Vagina (tissue), 2 donors: ENCODE data around the gene SERTAD2. TPM values are rescaled to one million over a fixed set of nuclear protein-coding genes. Genes with fewer than 3 reads are reported as not detected.

Source experiments
- DNase-seq, 2 donors: peaks; one replicate each; pipeline ENCODE4 v3.0.0-alpha.2; 2017; ENCODE audit errors: extremely low spot score in 2 of 2
- H3K27ac ChIP-seq: fragments of 200-600 bp; sonication (generic); one replicate; pipeline ENCODE4 v1.5.1; 2019
- H3K27me3 ChIP-seq: fragments of 200-600 bp; sonication (generic); one replicate; pipeline ENCODE4 v1.5.1; 2019
- H3K36me3 ChIP-seq, 2 donors: fragments of 200-600 bp; sonication (generic); one replicate each; pipeline ENCODE4 v1.5.1; 2017 to 2019
- H3K4me1 ChIP-seq: fragments of 200-600 bp; sonication (generic); one replicate; pipeline ENCODE4 v1.5.1; 2019
- H3K4me3 ChIP-seq, 2 donors: fragments of 200-600 bp; sonication (generic); 1 replicate in 1 of 2; 2 replicates in 1 of 2; pipeline ENCODE4 v1.5.1; 2016 to 2019
- H3K9me3 ChIP-seq: fragments of 200-600 bp; sonication (generic); one replicate; pipeline ENCODE4 v1.5.1; 2019
- CTCF ChIP-seq, 3 experiments: fragments of 450-650 bp in 2 of 3; fragments of 200-600 bp in 1 of 3; sonication (generic) in 1 of 3; IDR thresholded peaks; one replicate each; pipeline ENCODE4 v1.5.1; 2017 to 2019; ENCODE audit warnings: antibody characterized with exemption in 3 of 3, mild to moderate bottlenecking in 2 of 3, moderate library complexity in 2 of 3
- POLR2A ChIP-seq, 2 donors: fragments of 450-650 bp; IDR thresholded peaks; one replicate each; pipeline ENCODE4 v1.6.1; 2017; ENCODE audit warnings: antibody characterized with exemption in 2 of 2, mild to moderate bottlenecking in 2 of 2, moderate library complexity in 2 of 2
- POLR2AphosphoS5 ChIP-seq, 2 donors: sonication (generic); formaldehyde crosslinking; IDR thresholded peaks; one replicate each; pipeline ENCODE4 v1.9.0; 2017; ENCODE audit warnings: antibody characterized with exemption in 2 of 2, mild to moderate bottlenecking in 2 of 2, low read depth in 1 of 2; ENCODE audit not compliant: insufficient read depth in 1 of 2
- intact Hi-C: fragments of 100-400 bp; cut with DNase I; formaldehyde crosslinking; loops from one replicate; pipeline ENCODE4 v1.15.1; 2023
- total RNA-seq: library from RNA; depleted of rRNA; stranded (reverse); fragments of >200 nt; gene quantifications from one replicate; pipeline ENCODE4 v1.2.3, GENCODE V29; 2016

SERTAD2 gene
- total RNA-seq, 1 donor from 2014 or later, result 19.2 TPM

- Histone ChIP-seq H3K27ac (no peak overlapping the region), H3K9me3 (no peaks in the 10 kb centered on the region), H3K27me3 (no peaks in the 10 kb centered on the region), H3K4me3 (no peak overlapping the region), H3K36me3 (peaks cover 0 to 11% of the 10 kb centered on the region in 2 donors), H3K4me1 (peaks cover 86% of the 10 kb centered on the region)
- no peak for DNase-seq
- intact Hi-C loops, result no loop called here
- TF ChIP-seq POLR2AphosphoS5 (IDR thresholded peaks at IDR 0.05; ENCODE audit: insufficient read depth in 1 of 2, low read depth in 1 of 2) (no peak), POLR2A (IDR thresholded peaks at IDR 0.05) (no peak), CTCF (IDR thresholded peaks at IDR 0.05) (no peak)
Measured at GRCh38 chr2:64637000-64637635, 16.6 kb downstream of the SERTAD2 start.

- no peaks in the 10 kb centered on the region for H3K9me3 ChIP-seq
- intact Hi-C loops, result no loop called here
- H3K4me3 ChIP-seq, result no peak overlapping the region
- TF ChIP-seq POLR2A (IDR thresholded peaks at IDR 0.05), result no peak
- no peak for TF ChIP-seq CTCF (IDR thresholded peaks at IDR 0.05)
- no peak for TF ChIP-seq POLR2AphosphoS5 (IDR thresholded peaks at IDR 0.05; ENCODE audit: insufficient read depth in 1 of 2, low read depth in 1 of 2)
- H3K4me1 ChIP-seq, result peaks cover 78% of the 10 kb centered on the region
- no peak for DNase-seq
- no peak overlapping the region for H3K27ac ChIP-seq
- H3K36me3 ChIP-seq, result peaks cover 0 to 11% of the 10 kb centered on the region in 2 donors
- no peaks in the 10 kb centered on the region for H3K27me3 ChIP-seq
Measured at GRCh38 chr2:64635976-64636911, 17.5 kb downstream of the SERTAD2 start.

GRCh38 chr2:64634345-64635267 is 19.1 kb downstream of the SERTAD2 start:
- Histone ChIP-seq H3K4me1 (peaks cover 67% of the 10 kb centered on the region), H3K4me3 (no peak overlapping the region), H3K9me3 (no peaks in the 10 kb centered on the region), H3K27ac (no peak overlapping the region), H3K27me3 (no peaks in the 10 kb centered on the region), H3K36me3 (peaks cover 0 to 11% of the 10 kb centered on the region in 2 donors)
- intact Hi-C loops, result no loop called here
- DNase-seq, result peak in 1 of 2 donors; percentile 87
- TF ChIP-seq CTCF (IDR thresholded peaks at IDR 0.05) (no peak), POLR2AphosphoS5 (IDR thresholded peaks at IDR 0.05; ENCODE audit: insufficient read depth in 1 of 2, low read depth in 1 of 2) (no peak), POLR2A (IDR thresholded peaks at IDR 0.05) (no peak)

GRCh38 chr2:64632835-64633819 is 20.6 kb downstream of the SERTAD2 start:
- Histone ChIP-seq H3K27me3 (no peaks in the 10 kb centered on the region), H3K36me3 (peaks cover 0 to 11% of the 10 kb centered on the region in 2 donors), H3K4me3 (no peak overlapping the region), H3K9me3 (no peaks in the 10 kb centered on the region), H3K4me1 (peaks cover 71% of the 10 kb centered on the region), H3K27ac (no peak overlapping the region)
- no peak for TF ChIP-seq POLR2A (IDR thresholded peaks at IDR 0.05)
- no peak for TF ChIP-seq POLR2AphosphoS5 (IDR thresholded peaks at IDR 0.05; ENCODE audit: insufficient read depth in 1 of 2, low read depth in 1 of 2)
- TF ChIP-seq CTCF (IDR thresholded peaks at IDR 0.05), result no peak
- intact Hi-C loops, result no loop called here
- DNase-seq, result peak in 1 of 2 donors; percentile 32
